ENCODE measurements around the gene ACTA2.
"Not testable (repeated sequence)": the region's sequence is repeated elsewhere in the genome, so short reads cannot be mapped to it uniquely, and the experiment has no call there.

Gene ACTA2

DNA sequence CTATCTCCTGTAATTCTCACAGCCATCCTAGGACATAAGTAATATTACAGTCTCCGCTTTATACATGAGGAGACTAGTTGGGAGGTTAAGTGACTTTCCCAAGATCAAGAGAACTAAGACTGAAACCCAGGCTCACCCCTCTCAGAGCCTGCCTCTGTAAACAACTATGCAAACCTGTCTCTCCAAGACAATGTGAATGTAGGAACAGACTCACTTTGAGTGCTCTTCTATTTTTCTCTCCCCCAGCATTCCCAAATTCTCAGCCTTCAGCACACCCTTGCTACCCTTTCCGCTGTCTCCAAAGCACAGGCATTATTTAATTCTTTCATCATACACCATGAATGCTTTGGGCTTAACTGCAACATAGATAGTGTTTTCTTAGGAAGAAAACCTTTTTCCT lies 13.6 kb downstream of the ACTA2 start:
- H3K9me3 ChIP-seq (ENCODE audit: control insufficient read depth, low read length), result no peaks in the 10 kb centered on the region
- no peak overlapping the region for H3K4me3 ChIP-seq (ENCODE audit: insufficient read depth, low read depth, low read length)
- no peaks in the 10 kb centered on the region for H3K27me3 ChIP-seq (ENCODE audit: control insufficient read depth, insufficient read depth, low read length, poor library complexity, severe bottlenecking)
- no peak overlapping the region for H3K27ac ChIP-seq (ENCODE audit: insufficient read depth, low read depth, low read length, poor library complexity, severe bottlenecking)
- WGBS, 2 experiments, result 89 to 95% methylated on average over 2 of the region's 2 CpGs
- H3K4me1 ChIP-seq (ENCODE audit: control insufficient read depth, insufficient read depth, low read length), result no peaks in the 10 kb centered on the region
- H3K36me3 ChIP-seq (ENCODE audit: control insufficient read depth, insufficient read depth, low read length), result no peaks in the 10 kb centered on the region

DNA sequence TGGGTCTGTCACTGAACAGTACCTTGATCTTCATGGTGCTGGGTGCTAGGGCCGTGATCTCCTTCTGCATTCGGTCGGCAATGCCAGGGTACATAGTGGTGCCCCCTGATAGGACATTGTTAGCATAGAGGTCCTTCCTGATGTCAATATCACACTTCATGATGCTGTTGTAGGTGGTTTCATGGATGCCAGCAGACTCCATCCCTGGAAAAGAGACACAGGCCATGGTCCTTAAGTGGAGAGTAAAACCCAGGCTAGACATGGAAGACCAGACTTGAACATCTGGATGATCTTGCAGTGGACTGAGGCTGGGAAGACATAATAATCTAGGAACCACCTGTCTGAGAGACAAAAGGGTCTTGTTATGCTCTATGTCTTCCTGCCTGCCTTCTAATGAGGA lies 14.5 kb downstream of the ACTA2 start:
- Histone ChIP-seq H3K27ac (ENCODE audit: insufficient read depth, low read depth, low read length, poor library complexity, severe bottlenecking) (no peak overlapping the region), H3K36me3 (ENCODE audit: control insufficient read depth, insufficient read depth, low read length) (no peaks in the 10 kb centered on the region), H3K9me3 (ENCODE audit: control insufficient read depth, low read length) (no peaks in the 10 kb centered on the region), H3K4me3 (ENCODE audit: insufficient read depth, low read depth, low read length) (no peak overlapping the region), H3K27me3 (ENCODE audit: control insufficient read depth, insufficient read depth, low read length, poor library complexity, severe bottlenecking) (no peaks in the 10 kb centered on the region), H3K4me1 (ENCODE audit: control insufficient read depth, insufficient read depth, low read length) (no peaks in the 10 kb centered on the region)
- 92 to 99% methylated on average over 3 of the region's 3 CpGs for WGBS, 2 experiments

DNA sequence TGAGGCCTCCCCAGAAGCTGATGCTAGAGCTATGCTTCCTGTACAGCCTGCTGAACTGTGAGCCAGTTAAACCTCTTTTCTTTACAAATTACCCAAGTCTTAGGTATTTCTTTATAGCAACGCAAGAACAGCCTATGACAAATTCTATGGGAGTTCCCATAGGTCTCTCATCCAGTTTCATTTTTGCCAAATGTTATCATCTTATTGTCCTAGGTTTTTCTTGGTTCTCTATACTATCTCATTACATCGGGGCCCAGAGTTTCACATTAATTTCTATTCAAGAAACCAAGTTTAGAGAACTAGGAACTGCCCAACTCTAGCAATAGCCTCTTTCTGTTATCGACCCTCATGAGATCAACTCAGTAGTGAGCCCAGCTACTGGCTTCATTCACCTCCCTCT lies 15.9 kb downstream of the ACTA2 start:
- no peak overlapping the region for H3K4me3 ChIP-seq (ENCODE audit: insufficient read depth, low read depth, low read length)
- no peaks in the 10 kb centered on the region for H3K27me3 ChIP-seq (ENCODE audit: control insufficient read depth, insufficient read depth, low read length, poor library complexity, severe bottlenecking)
- no peaks in the 10 kb centered on the region for H3K36me3 ChIP-seq (ENCODE audit: control insufficient read depth, insufficient read depth, low read length)
- H3K27ac ChIP-seq (ENCODE audit: insufficient read depth, low read depth, low read length, poor library complexity, severe bottlenecking), result no peak overlapping the region
- no peaks in the 10 kb centered on the region for H3K4me1 ChIP-seq (ENCODE audit: control insufficient read depth, insufficient read depth, low read length)
- WGBS, 2 experiments, result 94 to 97% methylated on average over 3 of the region's 3 CpGs
- H3K9me3 ChIP-seq (ENCODE audit: control insufficient read depth, low read length), result no peaks in the 10 kb centered on the region

DNA sequence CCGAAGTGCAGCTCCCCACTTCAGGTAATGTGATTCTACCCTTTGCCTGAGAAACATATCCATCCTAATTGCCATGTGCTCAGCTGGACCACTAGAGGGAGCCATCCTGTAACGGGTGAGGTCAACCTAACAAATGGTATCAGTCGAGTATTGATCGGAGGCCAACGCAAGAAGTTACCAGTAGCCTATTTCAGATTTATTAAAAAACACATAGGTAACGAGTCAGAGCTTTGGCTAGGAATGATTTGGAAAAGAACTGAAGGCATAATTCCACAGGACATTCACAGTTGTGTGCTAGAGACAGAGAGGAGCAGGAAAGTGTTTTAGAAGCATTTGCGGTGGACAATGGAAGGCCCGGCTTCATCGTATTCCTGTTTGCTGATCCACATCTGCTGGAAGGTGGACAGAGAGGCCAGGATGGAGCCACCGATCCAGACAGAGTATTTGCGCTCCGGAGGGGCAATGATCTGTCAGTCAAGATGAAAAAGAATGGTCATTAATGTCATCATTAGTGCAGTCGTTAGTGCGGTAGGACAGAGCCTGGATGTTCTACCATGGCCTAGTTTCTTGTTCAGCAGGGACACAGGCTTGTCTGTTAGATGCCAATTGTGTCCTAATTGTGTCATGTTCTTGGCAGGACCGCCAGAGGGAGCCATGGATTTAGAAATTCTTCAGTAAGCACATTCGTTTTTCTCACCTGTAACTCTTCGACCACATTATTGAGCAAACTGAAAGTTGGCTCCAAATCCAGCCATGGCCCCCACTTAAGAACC lies 17.5 kb downstream of the ACTA2 start:
- H3K27ac ChIP-seq (ENCODE audit: insufficient read depth, low read depth, low read length, poor library complexity, severe bottlenecking), result no peak overlapping the region
- no peak overlapping the region for H3K4me3 ChIP-seq (ENCODE audit: insufficient read depth, low read depth, low read length)
- H3K36me3 ChIP-seq (ENCODE audit: control insufficient read depth, insufficient read depth, low read length), result no peaks in the 10 kb centered on the region
- H3K27me3 ChIP-seq (ENCODE audit: control insufficient read depth, insufficient read depth, low read length, poor library complexity, severe bottlenecking), result no peaks in the 10 kb centered on the region
- no peaks in the 10 kb centered on the region for H3K9me3 ChIP-seq (ENCODE audit: control insufficient read depth, low read length)
- WGBS, 2 experiments, result 64 to 67% methylated on average over 17 of the region's 17 CpGs
- H3K4me1 ChIP-seq (ENCODE audit: control insufficient read depth, insufficient read depth, low read length), result no peaks in the 10 kb centered on the region

DNA sequence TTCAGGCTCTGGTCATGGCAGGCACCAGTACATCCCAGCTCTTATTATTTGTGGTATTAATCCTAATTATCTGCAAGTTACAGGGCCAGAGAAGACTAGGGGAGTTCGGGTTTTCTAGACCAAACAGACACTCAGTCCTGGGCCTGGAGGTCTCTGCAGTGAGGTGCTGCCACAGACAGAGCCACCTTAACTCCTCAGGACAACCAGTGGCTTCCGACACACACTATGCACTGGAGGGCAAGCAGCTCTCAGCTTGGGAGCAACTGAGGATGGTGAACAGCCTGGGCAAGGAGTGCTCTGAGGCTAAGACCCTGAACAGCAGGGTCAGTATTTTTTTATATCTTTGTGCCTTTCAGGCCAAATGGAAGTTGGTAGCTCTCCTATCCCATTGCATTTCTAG lies 19.0 kb downstream of the ACTA2 start:
- no peaks in the 10 kb centered on the region for H3K4me1 ChIP-seq (ENCODE audit: control insufficient read depth, insufficient read depth, low read length)
- 85 to 90% methylated on average over 2 of the region's 2 CpGs for WGBS, 2 experiments
- no peaks in the 10 kb centered on the region for H3K36me3 ChIP-seq (ENCODE audit: control insufficient read depth, insufficient read depth, low read length)
- no peaks in the 10 kb centered on the region for H3K27me3 ChIP-seq (ENCODE audit: control insufficient read depth, insufficient read depth, low read length, poor library complexity, severe bottlenecking)
- H3K9me3 ChIP-seq (ENCODE audit: control insufficient read depth, low read length), result no peaks in the 10 kb centered on the region
- no peak overlapping the region for H3K27ac ChIP-seq (ENCODE audit: insufficient read depth, low read depth, low read length, poor library complexity, severe bottlenecking)
- H3K4me3 ChIP-seq (ENCODE audit: insufficient read depth, low read depth, low read length), result no peak overlapping the region

DNA sequence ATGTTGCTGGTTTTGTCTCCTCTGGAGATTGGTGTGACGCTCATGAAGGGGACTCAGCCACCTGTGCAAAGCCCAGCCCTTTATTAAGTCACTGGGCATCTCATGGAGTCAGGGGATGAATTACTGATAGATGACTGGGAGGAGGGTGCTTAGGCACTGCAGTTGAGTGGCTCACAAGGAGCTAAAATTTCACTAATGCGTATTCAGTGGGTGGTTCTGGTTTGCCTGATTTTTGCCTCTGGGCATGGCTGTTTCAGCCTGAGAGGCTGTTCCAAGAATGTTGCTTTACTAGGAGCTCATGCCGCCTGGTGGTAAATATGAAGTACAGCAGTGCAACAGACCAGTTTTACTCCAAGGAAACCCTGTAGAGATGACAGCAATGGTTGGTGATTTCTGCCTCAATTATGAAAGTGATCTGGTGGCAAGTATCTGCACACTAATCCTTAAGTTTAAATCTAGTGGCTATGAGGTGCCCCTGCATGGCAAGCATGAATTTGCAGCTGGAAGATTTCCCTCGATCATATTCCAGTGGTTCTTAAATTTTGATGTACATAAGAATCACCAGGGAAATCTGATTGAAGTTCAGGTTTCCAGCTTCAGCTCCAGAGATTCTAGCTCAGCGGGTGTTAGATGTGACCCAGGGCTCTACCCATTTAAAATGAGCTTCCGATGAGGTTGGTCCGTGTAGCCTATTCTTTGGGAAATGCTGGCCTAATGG lies 19.9 kb downstream of the ACTA2 start:
- 59 to 62% methylated on average over 7 of the region's 7 CpGs for WGBS, 2 experiments
- Histone ChIP-seq H3K4me3 (ENCODE audit: insufficient read depth, low read depth, low read length) (no peak overlapping the region), H3K27me3 (ENCODE audit: control insufficient read depth, insufficient read depth, low read length, poor library complexity, severe bottlenecking) (no peaks in the 10 kb centered on the region), H3K36me3 (ENCODE audit: control insufficient read depth, insufficient read depth, low read length) (no peaks in the 10 kb centered on the region), H3K9me3 (ENCODE audit: control insufficient read depth, low read length) (no peaks in the 10 kb centered on the region), H3K27ac (ENCODE audit: insufficient read depth, low read depth, low read length, poor library complexity, severe bottlenecking) (no peak overlapping the region), H3K4me1 (ENCODE audit: control insufficient read depth, insufficient read depth, low read length) (no peaks in the 10 kb centered on the region)

DNA sequence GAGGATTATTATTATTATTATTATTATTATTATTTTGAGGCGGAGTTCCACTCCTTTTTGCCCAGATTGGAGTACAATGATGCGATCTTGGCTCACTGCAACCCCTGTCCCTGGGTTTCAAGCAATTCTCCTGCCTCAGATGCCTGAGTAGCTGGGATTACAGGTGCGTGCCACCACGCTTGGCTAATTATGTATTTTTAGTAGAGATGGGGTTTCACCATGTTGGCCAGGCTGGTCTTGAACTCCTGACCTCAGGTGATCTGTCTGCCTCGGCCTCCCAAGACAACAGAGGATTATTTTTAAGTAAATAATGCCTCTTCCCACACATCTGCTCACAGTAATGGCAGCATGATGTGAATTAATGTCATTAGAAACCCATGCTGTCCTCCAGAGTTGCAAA lies 20.5 kb downstream of the ACTA2 start:
- H3K36me3 ChIP-seq (ENCODE audit: control insufficient read depth, insufficient read depth, low read length); H3K4me1 ChIP-seq (ENCODE audit: control insufficient read depth, insufficient read depth, low read length); H3K4me3 ChIP-seq (ENCODE audit: insufficient read depth, low read depth, low read length); H3K9me3 ChIP-seq (ENCODE audit: control insufficient read depth, low read length); H3K27ac ChIP-seq (ENCODE audit: insufficient read depth, low read depth, low read length, poor library complexity, severe bottlenecking); H3K27me3 ChIP-seq (ENCODE audit: control insufficient read depth, insufficient read depth, low read length, poor library complexity, severe bottlenecking): not testable (repeated sequence)
- 92 to 94% methylated on average over 4 to 5 of the region's 5 CpGs for WGBS, 2 experiments

DNA sequence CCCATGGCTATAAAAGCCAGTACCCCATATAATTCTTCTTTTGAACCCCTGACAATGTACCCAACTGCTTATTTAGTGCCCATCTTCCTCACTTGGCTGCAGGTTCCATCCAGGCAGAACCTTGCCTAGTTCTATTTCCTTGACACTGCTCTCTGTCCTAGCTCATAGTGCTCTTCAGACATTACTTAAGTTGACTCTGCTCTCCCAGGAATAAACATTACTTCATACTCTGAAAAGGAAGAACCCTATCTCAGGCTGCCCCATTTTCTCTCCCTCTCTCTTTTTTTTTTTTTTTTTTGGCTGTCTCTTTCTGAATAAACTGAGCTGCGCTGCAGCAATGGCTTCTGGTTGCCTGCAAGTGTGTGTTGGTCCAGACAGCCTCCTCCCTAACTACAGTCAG lies 21.0 kb downstream of the ACTA2 start:
- H3K27me3 ChIP-seq (ENCODE audit: control insufficient read depth, insufficient read depth, low read length, poor library complexity, severe bottlenecking), result no peaks in the 10 kb centered on the region
- no peaks in the 10 kb centered on the region for H3K36me3 ChIP-seq (ENCODE audit: control insufficient read depth, insufficient read depth, low read length)
- no peaks in the 10 kb centered on the region for H3K4me1 ChIP-seq (ENCODE audit: control insufficient read depth, insufficient read depth, low read length)
- no peak overlapping the region for H3K4me3 ChIP-seq (ENCODE audit: insufficient read depth, low read depth, low read length)
- H3K27ac ChIP-seq (ENCODE audit: insufficient read depth, low read depth, low read length, poor library complexity, severe bottlenecking), result no peak overlapping the region
- H3K9me3 ChIP-seq (ENCODE audit: control insufficient read depth, low read length), result no peaks in the 10 kb centered on the region
- WGBS, 2 experiments, result 89 to 100% methylated on average over 1 of the region's 1 CpG

DNA sequence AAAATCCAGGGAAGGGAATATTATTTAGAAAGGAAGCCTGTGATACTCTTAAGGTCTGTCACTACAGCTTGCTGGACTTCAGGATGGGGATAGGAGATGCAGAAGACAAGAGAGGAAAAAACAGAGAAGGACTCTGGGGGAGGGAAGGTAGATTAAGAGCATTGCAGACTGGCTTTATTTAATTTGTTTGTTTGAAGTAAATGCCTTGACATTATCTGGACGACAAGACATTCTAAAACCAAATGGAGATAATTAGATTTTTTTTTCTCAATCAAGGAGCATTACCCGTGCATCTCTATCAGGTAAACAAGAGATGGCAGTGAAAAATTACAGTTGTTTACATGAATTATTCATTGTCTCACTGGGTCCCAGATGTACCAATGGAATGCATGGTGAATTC lies 24.3 kb downstream of the ACTA2 start:
- no peak overlapping the region for H3K27ac ChIP-seq (ENCODE audit: insufficient read depth, low read depth, low read length, poor library complexity, severe bottlenecking)
- H3K9me3 ChIP-seq (ENCODE audit: control insufficient read depth, low read length), result no peaks in the 10 kb centered on the region
- no peaks in the 10 kb centered on the region for H3K27me3 ChIP-seq (ENCODE audit: control insufficient read depth, insufficient read depth, low read length, poor library complexity, severe bottlenecking)
- no peak overlapping the region for H3K4me3 ChIP-seq (ENCODE audit: insufficient read depth, low read depth, low read length)
- no peaks in the 10 kb centered on the region for H3K36me3 ChIP-seq (ENCODE audit: control insufficient read depth, insufficient read depth, low read length)
- no peaks in the 10 kb centered on the region for H3K4me1 ChIP-seq (ENCODE audit: control insufficient read depth, insufficient read depth, low read length)
- 72 to 86% methylated on average over 2 of the region's 2 CpGs for WGBS, 2 experiments

DNA sequence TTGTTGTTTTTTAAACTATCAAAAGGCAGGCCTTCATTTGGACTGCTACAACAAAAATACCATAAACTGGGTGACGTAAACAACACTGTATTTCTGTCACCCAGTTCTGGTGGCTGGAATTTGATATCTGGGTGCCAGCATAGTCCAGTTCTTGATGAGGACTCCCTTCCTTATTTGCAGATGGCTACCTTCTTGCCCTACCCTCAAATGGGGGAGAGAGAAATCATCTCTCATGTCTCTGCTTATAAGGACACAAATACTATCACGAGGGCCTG lies 25.2 kb downstream of the ACTA2 start:
- Histone ChIP-seq H3K9me3 (ENCODE audit: control insufficient read depth, low read length) (no peaks in the 10 kb centered on the region), H3K4me1 (ENCODE audit: control insufficient read depth, insufficient read depth, low read length) (no peaks in the 10 kb centered on the region), H3K27me3 (ENCODE audit: control insufficient read depth, insufficient read depth, low read length, poor library complexity, severe bottlenecking) (no peaks in the 10 kb centered on the region), H3K36me3 (ENCODE audit: control insufficient read depth, insufficient read depth, low read length) (no peaks in the 10 kb centered on the region), H3K27ac (ENCODE audit: insufficient read depth, low read depth, low read length, poor library complexity, severe bottlenecking) (no peak overlapping the region), H3K4me3 (ENCODE audit: insufficient read depth, low read depth, low read length) (no peak overlapping the region)
- 83 to 92% methylated on average over 2 of the region's 2 CpGs for whole genome bisulfite sequencing, 2 experiments
